K562 (cell line): Measurements from ENCODE around the gene MAK. TPM values are rescaled to one million over a fixed set of nuclear protein-coding genes. Genes with fewer than 3 reads are reported as not detected.
A peak's percentile ranks its signal among the peaks of the same experiment; 100 is the strongest.

ENCODE experiments used
- ATF4 ChIP-seq: fragments of 450-650 bp; formaldehyde crosslinking; IDR thresholded peaks from 2 replicates; pipeline ENCODE4 v1.4.0; 2022; ENCODE audit warnings: mild to moderate bottlenecking, moderate library complexity
- BCL6 ChIP-seq: fragments of 250-450 bp; sonication (Bioruptor Pico); IDR thresholded peaks from 2 replicates; pipeline ENCODE4 v1.4.0; 2020
- CBX5 ChIP-seq: IDR thresholded peaks from 2 replicates; pipeline ENCODE4 v1.6.1; 2014; ENCODE audit warnings: low read depth, borderline replicate concordance
- CC2D1A ChIP-seq: fragments of 450-650 bp; IDR thresholded peaks from 2 replicates; pipeline ENCODE4 v1.6.1; 2017; ENCODE audit warnings: mild to moderate bottlenecking
- CHCHD3 ChIP-seq: fragments of 250-450 bp; sonication (Bioruptor Pico); IDR thresholded peaks from 2 replicates; pipeline ENCODE4 v2.1.2; 2022; ENCODE audit warnings: mild to moderate bottlenecking
- CHD2 ChIP-seq: IDR thresholded peaks from 2 replicates; pipeline ENCODE4 v1.6.1; 2011; ENCODE audit warnings: low read depth, low read length
- CREM ChIP-seq: IDR thresholded peaks from 2 replicates; pipeline ENCODE4 v1.6.1; 2014; ENCODE audit warnings: antibody characterized with exemption, low read depth
- GABPA ChIP-seq: fragments of 200-800 bp; sonication (Bioruptor generic); conservative IDR thresholded peaks from 2 replicates; pipeline ENCODE4 v1.6.1; 2016; ENCODE audit warnings: low read depth, missing genetic modification characterization, missing compliant biosample characterization
- HNRNPUL1 ChIP-seq: fragments of 200-400 bp; formaldehyde crosslinking; IDR thresholded peaks from 2 replicates; pipeline ENCODE4 v1.6.1; 2017; ENCODE audit warnings: low read length
- KAT7 ChIP-seq: sonication (generic); formaldehyde crosslinking; IDR thresholded peaks from 2 replicates; pipeline ENCODE4 v1.8.0; 2022; ENCODE audit warnings: missing genetic modification reagents, mild to moderate bottlenecking, borderline replicate concordance
- MBD2 ChIP-seq: sonication (generic); IDR thresholded peaks from 2 replicates; pipeline ENCODE4 v1.6.1; 2016; ENCODE audit warnings: low read depth, borderline replicate concordance
- MCM7 ChIP-seq, 2 experiments: fragments of 450-650 bp; IDR thresholded peaks; 2 replicates each; pipeline ENCODE4 v1.6.1; 2016 to 2018
- MTA3 ChIP-seq: fragments of 450-650 bp; formaldehyde crosslinking; IDR thresholded peaks from 2 replicates; pipeline ENCODE4 v1.6.1; 2017; ENCODE audit warnings: mild to moderate bottlenecking, borderline replicate concordance
- RB1 ChIP-seq: fragments of 450-650 bp; IDR thresholded peaks from 2 replicates; pipeline ENCODE4 v1.6.1; 2017; ENCODE audit warnings: low read depth, mild to moderate bottlenecking
- RBBP5 ChIP-seq: fragments of 200-600 bp; sonication (generic); IDR thresholded peaks from 2 replicates; pipeline ENCODE4 v1.6.1; 2012; ENCODE audit warnings: borderline replicate concordance, mild to moderate bottlenecking, low read length, control low read depth, inconsistent platforms; ENCODE audit not compliant: insufficient read depth, poor library complexity, severe bottlenecking
- THAP12 ChIP-seq: fragments of 250-450 bp; sonication (Bioruptor Pico); IDR thresholded peaks from 2 replicates; pipeline ENCODE4 v1.9.0; 2021; ENCODE audit warnings: mild to moderate bottlenecking, inconsistent platforms
- ZNF639 ChIP-seq, 2 experiments: fragments of 200-800 bp in 1 of 2; sonication (Bioruptor generic) in 1 of 2; sonication (generic) in 1 of 2; formaldehyde crosslinking in 1 of 2; IDR thresholded peaks in 1 of 2; conservative IDR thresholded peaks in 1 of 2; 2 replicates each; pipeline versions ENCODE4 v1.5.0 to v1.6.1; 2016 to 2020; ENCODE audit warnings: missing compliant biosample characterization in 1 of 2, missing genetic modification characterization in 1 of 2, missing genetic modification reagents in 1 of 2
- ZNF707 ChIP-seq: fragments of 250-450 bp; sonication (Bioruptor Pico); conservative IDR thresholded peaks from 2 replicates; pipeline ENCODE4 v1.8.0; 2022; ENCODE audit warnings: inconsistent platforms, mild to moderate bottlenecking, moderate library complexity
- ZNF766 ChIP-seq: fragments of 200-800 bp; sonication (Bioruptor generic); conservative IDR thresholded peaks from 2 replicates; pipeline ENCODE4 v1.6.1; 2016; ENCODE audit warnings: missing genetic modification characterization, missing compliant biosample characterization
- ZNF780A ChIP-seq: fragments of 250-450 bp; sonication (Bioruptor Pico); IDR thresholded peaks from 2 replicates; pipeline ENCODE4 v1.5.0; 2021; ENCODE audit warnings: mild to moderate bottlenecking
- polyA plus RNA-seq, 8 experiments: library from polyadenylated mRNA; depleted of rRNA in 4 of 8; stranded (reverse) in 5 of 8; unstranded in 3 of 8; fragments of >200 nt; fragmentation: Nextera tagmentation in 2 of 8; fragmentation: Illumina TruSeq in 1 of 8; extraction: Ambion mirVana in 2 of 8; extraction: Trizol in 1 of 8; gene quantifications; 2 replicates each; pipeline versions ENCODE4 v1.2.1 to v1.2.3, GENCODE V29; 2011 to 2014; ENCODE audit warnings: inconsistent platforms in 1 of 8, missing spikeins in 1 of 8
- total RNA-seq, 7 experiments: library from RNA; depleted of rRNA in 6 of 7; stranded (reverse); fragments of >200 nt in 6 of 7; fragmentation: Illumina TruSeq in 2 of 7; extraction: Trizol in 2 of 7; gene quantifications; 2 replicates each; pipeline versions ENCODE4 v1.2.1 to v1.2.3, GENCODE V29; 2011 to 2021; ENCODE audit warnings: low replicate concordance in 1 of 7

MAK gene
- total and polyA plus RNA-seq, 9 of the 15 experiments (the other 6 are each of a cell fraction or from before 2014, with no cell fraction given) = 0.25 to 1.1 (median 0.53) TPM

GRCh38 chr6:10837995-10838793, at the start of gene MAK (continued):
- TF ChIP-seq ZNF780A (CRISPR knock-in tag) (no peak), ZNF707 (CRISPR knock-in tag) (no peak), KAT7 (CRISPR knock-in tag) (no peak), MCM7 (IDR thresholded peaks at IDR 0.05) (no peak), BCL6 (no peak), MBD2 (0 out of 2 replicates have a peak, but pooled peaks have one; percentile 51), ATF4 (CRISPR knock-in tag) (no peak), CREM (peak; percentile 8; the same call in 1 of the 2 replicates), RB1 (peak; percentile 75), GABPA (0 out of 2 replicates have a peak, but pooled peaks have one; percentile 36), ZNF766 (CRISPR knock-in tag) (no peak), HNRNPUL1 (no peak), THAP12 (no peak), ZNF639 (CRISPR knock-in tag; conservative IDR thresholded peaks at IDR 0.05 in 1 of 2, IDR thresholded peaks at IDR 0.05 in 1 of 2) (0 out of 4 replicates have a peak, but pooled peaks of 1 of the 2 experiments have one; percentile 11), RBBP5 (no peak), MTA3 (0 out of 2 replicates have a peak, but pooled peaks have one; percentile 54), CHD2 (no peak), CBX5 (no peak), CHCHD3 (no peak), CC2D1A (no peak)
